ENCODE data around the gene NAGK.

The NAGK gene

DNA sequence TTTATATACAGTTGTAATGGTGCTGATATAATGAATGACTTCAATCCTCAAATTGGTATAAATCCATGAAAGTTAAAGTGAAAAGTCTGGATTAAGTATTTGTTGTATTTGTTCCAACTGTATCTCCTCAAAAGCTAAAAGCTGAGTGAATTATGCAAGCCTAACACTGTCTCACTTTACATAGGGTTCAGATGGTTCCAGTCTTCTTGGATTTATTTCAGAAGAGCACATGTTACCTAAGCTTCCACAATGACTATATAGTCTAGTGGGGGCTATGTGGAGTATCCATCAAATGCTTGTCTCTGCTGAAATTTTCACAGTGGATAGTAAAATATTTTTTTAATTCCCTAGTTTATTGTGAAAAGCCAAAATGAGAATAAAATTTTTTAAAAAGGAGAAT, 48.6 kb downstream of the NAGK start:
- no peak for DNase-seq

DNA sequence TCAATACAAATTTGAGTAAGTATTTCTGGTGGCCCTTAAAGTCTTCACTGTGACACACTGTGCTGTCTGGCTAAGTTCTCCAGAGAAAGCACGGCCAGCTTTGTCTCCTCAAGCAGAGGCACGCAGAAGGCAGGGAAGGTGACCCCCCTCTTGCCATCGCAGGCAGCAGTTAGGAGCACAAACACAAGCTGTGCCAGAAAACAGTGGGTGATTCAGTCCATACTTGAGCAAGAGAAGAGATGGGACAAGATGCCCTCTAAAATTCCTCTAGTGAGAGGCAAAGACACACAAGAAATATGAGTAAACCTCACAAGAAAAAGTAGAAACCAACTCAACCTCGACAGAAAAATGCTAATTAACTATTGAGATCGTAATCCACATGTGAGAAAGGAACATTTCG, 51.7 kb downstream of the NAGK start:
- no peak for DNase-seq

DNA sequence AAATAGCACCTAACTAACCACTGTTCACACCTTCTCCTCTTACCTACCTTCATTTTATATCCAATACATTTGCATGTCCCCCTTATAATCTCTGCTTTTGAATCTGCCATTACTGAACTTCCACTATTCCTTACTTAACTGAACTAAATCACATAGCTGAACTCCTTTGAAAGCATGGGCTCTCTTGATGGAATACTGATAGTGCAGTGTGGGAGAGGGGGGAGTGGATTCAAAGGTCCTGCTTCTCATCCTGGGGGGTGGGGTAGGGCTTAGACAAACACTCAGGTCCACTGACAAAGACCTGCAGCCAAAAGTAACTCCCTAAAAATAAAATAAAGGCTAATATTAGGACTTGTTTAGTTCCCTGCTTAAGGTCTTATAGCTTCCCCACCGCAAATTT, 53.0 kb downstream of the NAGK start:
- no peak for DNase-seq

DNA sequence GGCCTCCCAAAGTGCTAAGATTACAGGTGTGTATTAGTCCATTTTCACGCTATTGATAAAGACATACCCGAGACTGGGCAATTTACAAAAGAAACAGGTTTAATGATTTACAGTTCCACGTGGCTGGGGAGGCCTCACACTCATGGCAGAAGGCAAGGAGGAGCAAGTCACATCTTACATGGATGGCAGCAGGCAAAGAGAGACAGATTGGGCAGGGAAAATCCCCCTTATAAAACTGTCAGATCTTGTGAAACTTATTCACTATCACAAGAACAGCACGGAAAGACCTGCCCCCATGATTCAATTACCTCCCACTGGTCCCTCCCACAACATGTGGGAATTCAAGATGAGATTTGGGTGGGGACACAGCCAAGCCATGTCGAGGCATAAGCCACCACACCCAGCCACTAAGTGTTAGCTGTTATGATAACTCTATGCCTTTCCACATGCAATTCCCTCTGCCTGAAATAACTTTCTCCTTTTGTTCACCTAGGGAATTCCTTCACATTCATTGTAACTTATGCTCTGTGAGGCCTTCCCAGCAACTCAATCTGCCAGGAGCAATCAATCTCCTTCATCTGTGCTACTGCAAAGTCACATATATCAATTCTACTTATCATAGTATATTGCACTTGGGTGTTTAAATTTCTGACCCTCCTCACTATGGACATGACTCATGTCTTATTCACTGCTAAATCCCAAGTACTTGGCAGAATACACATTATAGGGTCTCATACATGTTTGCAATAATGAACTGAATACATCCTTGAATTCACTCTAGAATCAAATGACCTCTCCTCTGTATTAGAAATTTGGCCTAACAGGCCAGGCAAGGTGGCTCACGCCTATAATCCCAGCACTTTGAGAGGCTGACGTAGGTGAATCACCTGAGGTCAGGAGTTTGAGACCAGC, 54.2 kb downstream of the NAGK start:
- DNase-seq: no peak

DNA sequence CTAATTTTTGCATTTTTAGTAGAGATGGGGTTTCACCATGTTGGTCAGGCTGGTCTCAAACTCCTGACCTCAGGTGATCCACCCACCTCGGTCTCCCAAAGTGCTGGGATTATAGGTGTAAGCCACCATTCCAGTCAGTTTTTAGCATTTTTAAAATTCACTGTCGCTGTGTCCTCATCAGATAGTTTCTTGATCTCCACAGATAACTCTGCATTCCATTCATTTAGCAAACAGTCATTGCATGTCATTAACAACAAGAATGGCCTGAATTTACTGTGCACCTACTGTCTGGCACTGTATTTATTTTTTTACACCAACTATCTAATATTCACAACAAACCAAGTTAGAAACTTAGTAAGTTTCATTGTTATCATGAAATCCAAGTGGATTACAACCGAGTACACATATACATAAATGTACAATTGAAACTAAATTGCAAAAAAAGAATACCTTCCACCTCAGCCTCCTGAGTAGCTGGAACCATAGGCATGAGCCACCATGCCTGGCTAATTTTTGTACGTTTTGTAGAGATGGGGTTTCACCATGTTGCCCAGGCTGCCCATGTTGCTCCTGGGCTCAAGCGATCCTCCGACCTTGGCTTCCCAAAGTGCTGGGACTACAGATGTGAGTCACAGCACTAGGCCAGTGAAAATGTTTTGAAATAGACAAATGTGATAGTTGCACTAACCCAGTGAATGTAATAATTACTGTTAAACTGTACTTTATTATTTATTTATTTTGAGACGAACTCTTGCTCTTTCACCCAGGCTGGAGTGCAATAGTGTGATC, 57.3 kb downstream of the NAGK start:
- no peak for DNase-seq

DNA sequence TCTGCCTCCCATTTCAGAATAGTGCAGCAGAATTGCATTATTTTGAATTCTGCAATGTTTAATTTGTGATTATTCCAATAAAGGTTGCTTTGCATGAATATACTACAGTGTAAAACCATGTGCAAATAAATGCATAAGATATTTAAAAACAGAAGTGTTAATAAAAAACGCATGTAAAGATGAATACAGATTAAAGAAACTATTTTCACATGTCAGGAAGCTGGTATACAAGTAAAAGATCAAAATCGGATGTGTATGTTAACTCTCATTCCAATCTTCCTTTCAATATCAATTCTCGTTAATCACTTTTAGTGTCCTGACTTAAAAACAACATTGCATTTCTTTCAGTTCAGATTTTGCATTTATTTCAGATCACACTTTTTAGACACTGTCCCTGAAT, 58.5 kb downstream of the NAGK start:
- no peak for DNase-seq

Data from activated CD4-positive, CD25-positive, alpha-beta regulatory T cell treated with anti-CD3 and anti-CD28 coated beads, Interleukin-2, amount 50 U/mL, for 72 hours (primary cell).